ENCODE measurements around the gene NRIP1. TPM values are rescaled to one million over a fixed set of nuclear protein-coding genes. Genes with fewer than 3 reads are reported as not detected.

NRIP1 gene
- total RNA-seq, 6 donors from 2014 or later: 10.5 to 47.2 (median 34.8) TPM

- ATAC-seq (ENCODE audit: low FRiP score in 2 of 2): no peak
- H3K27ac ChIP-seq: no peak overlapping the region
- no peaks in the 10 kb centered on the region for H3K27me3 ChIP-seq
- no peak for DNase-seq
- no peaks in the 10 kb centered on the region for H3K9me3 ChIP-seq
- H3K4me1 ChIP-seq: no peaks in the 10 kb centered on the region
- WGBS, 2 donors: 78 to 83% methylated on average over 4 of the region's 4 CpGs
- H3K4me3 ChIP-seq: no peak overlapping the region
- no peaks in the 10 kb centered on the region for H3K36me3 ChIP-seq
- TF ChIP-seq POLR2A (IDR thresholded peaks at IDR 0.05) (no peak), EP300 (IDR thresholded peaks at IDR 0.05) (no peak), POLR2AphosphoS5 (IDR thresholded peaks at IDR 0.05) (no peak), CTCF (IDR thresholded peaks at IDR 0.05) (no peak)
Observed at GRCh38 chr21:15094706-15095105, 29.9 kb upstream of the NRIP1 start.

- WGBS, 2 donors: 83% methylated on average over 1 of the region's 1 CpG
- H3K27ac ChIP-seq: no peak overlapping the region
- H3K36me3 ChIP-seq: no peaks in the 10 kb centered on the region
- H3K4me3 ChIP-seq: no peak overlapping the region
- DNase-seq (no peak), ATAC-seq (ENCODE audit: low FRiP score in 2 of 2) (no peak)
- H3K4me1 ChIP-seq: no peaks in the 10 kb centered on the region
- TF ChIP-seq POLR2A (IDR thresholded peaks at IDR 0.05): no peak
- no peak for TF ChIP-seq CTCF (IDR thresholded peaks at IDR 0.05)
- no peak for TF ChIP-seq POLR2AphosphoS5 (IDR thresholded peaks at IDR 0.05)
- no peak for TF ChIP-seq EP300 (IDR thresholded peaks at IDR 0.05)
- no peaks in the 10 kb centered on the region for H3K9me3 ChIP-seq
- no peaks in the 10 kb centered on the region for H3K27me3 ChIP-seq
Observed at GRCh38 chr21:15093216-15093615, 28.4 kb upstream of the NRIP1 start.

- H3K27ac ChIP-seq: no peak overlapping the region
- TF ChIP-seq CTCF (IDR thresholded peaks at IDR 0.05) (no peak), POLR2AphosphoS5 (IDR thresholded peaks at IDR 0.05) (no peak), POLR2A (IDR thresholded peaks at IDR 0.05) (no peak), EP300 (IDR thresholded peaks at IDR 0.05) (no peak)
- no peaks in the 10 kb centered on the region for H3K27me3 ChIP-seq
- DNase-seq: no peak
- H3K36me3 ChIP-seq: no peaks in the 10 kb centered on the region
- 81 to 84% methylated on average over 2 of the region's 2 CpGs for WGBS, 2 donors
- no peak overlapping the region for H3K4me3 ChIP-seq
- no peak for ATAC-seq (ENCODE audit: low FRiP score in 2 of 2)
- no peaks in the 10 kb centered on the region for H3K4me1 ChIP-seq
- no peaks in the 10 kb centered on the region for H3K9me3 ChIP-seq
Observed at GRCh38 chr21:15092745-15093144, 27.9 kb upstream of the NRIP1 start.

- H3K4me3 ChIP-seq: no peak overlapping the region
- H3K4me1 ChIP-seq: no peaks in the 10 kb centered on the region
- ATAC-seq (ENCODE audit: low FRiP score in 2 of 2) (no peak), DNase-seq (no peak)
- H3K9me3 ChIP-seq: no peaks in the 10 kb centered on the region
- no peak for TF ChIP-seq POLR2AphosphoS5 (IDR thresholded peaks at IDR 0.05)
- no peak for TF ChIP-seq EP300 (IDR thresholded peaks at IDR 0.05)
- no peak for TF ChIP-seq POLR2A (IDR thresholded peaks at IDR 0.05)
- TF ChIP-seq CTCF (IDR thresholded peaks at IDR 0.05): no peak
- H3K27me3 ChIP-seq: no peaks in the 10 kb centered on the region
- no peaks in the 10 kb centered on the region for H3K36me3 ChIP-seq
- WGBS, 2 donors: 86 to 94% methylated on average over 1 of the region's 1 CpG
- H3K27ac ChIP-seq: no peak overlapping the region
Observed at GRCh38 chr21:15090390-15090789, 25.6 kb upstream of the NRIP1 start.

GRCh38 chr21:15088488-15088887 lies 23.7 kb upstream of the NRIP1 start:
- H3K4me3 ChIP-seq: no peak overlapping the region

More at GRCh38 chr21:15088488-15088887, 23.7 kb upstream of the NRIP1 start:
- TF ChIP-seq EP300 (IDR thresholded peaks at IDR 0.05) (no peak), POLR2A (IDR thresholded peaks at IDR 0.05) (no peak), CTCF (IDR thresholded peaks at IDR 0.05) (no peak), POLR2AphosphoS5 (IDR thresholded peaks at IDR 0.05) (no peak)
- H3K36me3 ChIP-seq: no peaks in the 10 kb centered on the region
- WGBS, 2 donors: 96 to 100% methylated on average over 1 of the region's 1 CpG
- DNase-seq: no peak
- no peak overlapping the region for H3K27ac ChIP-seq
- no peaks in the 10 kb centered on the region for H3K9me3 ChIP-seq
- no peak for ATAC-seq (ENCODE audit: low FRiP score in 2 of 2)
- no peaks in the 10 kb centered on the region for H3K27me3 ChIP-seq
- H3K4me1 ChIP-seq: no peaks in the 10 kb centered on the region

All from upper lobe of left lung (tissue), 6 donors.